Gastroesophageal sphincter (tissue), 3 donors: ENCODE measurements around the gene CHKB.
"Not testable (repeated sequence)": the region's sequence is repeated elsewhere in the genome, so short reads cannot be mapped to it uniquely, and the experiment has no call there.

Experiments used
- CTCF ChIP-seq, 4 experiments: fragments of 200-600 bp in 2 of 4; fragments of 450-650 bp in 2 of 4; sonication (generic) in 1 of 4; IDR thresholded peaks; one replicate each; pipeline ENCODE4 v1.5.1; 2017 to 2019; ENCODE audit warnings: antibody characterized with exemption in 4 of 4, mild to moderate bottlenecking in 2 of 4, moderate library complexity in 2 of 4
- EP300 ChIP-seq: sonication (generic); formaldehyde crosslinking; IDR thresholded peaks from one replicate; pipeline ENCODE4 v1.6.1; 2017; ENCODE audit warnings: antibody characterized with exemption, mild to moderate bottlenecking
- POLR2A ChIP-seq, 2 donors: fragments of 450-650 bp; IDR thresholded peaks; one replicate each; pipeline ENCODE4 v1.6.1; 2017; ENCODE audit warnings: antibody characterized with exemption in 2 of 2, mild to moderate bottlenecking in 2 of 2, moderate library complexity in 1 of 2
- POLR2AphosphoS5 ChIP-seq: sonication (generic); formaldehyde crosslinking; IDR thresholded peaks from one replicate; pipeline ENCODE4 v1.6.1; 2017; ENCODE audit warnings: antibody characterized with exemption

- not testable (repeated sequence) for TF ChIP-seq CTCF (IDR thresholded peaks at IDR 0.05); EP300; POLR2AphosphoS5
- peak in 1 of 2 donors; percentile 25 for TF ChIP-seq POLR2A (IDR thresholded peaks at IDR 0.05)
Measured at GRCh38 chr22:50533856-50534711, 48.6 kb downstream of the CHKB start.
